Activated naive CD8-positive, alpha-beta T cell treated with anti-CD3 and anti-CD28 coated beads, Interleukin-2, amount 50 U/mL, for 24 hours (primary cell): ENCODE data around the gene SPTBN5.
"Not testable (repeated sequence)": the region's sequence is repeated elsewhere in the genome, so short reads cannot be mapped to it uniquely, and the experiment has no call there.

Experiments
- ATAC-seq: fragments of 150-1000 bp; cut with Tn5 transposase; one replicate; pipeline ENCODE4 v1.10.0; 2021
- DNase-seq: peaks from one replicate; pipeline ENCODE4 v3.0.0; 2021
- H3K27ac Mint-ChIP-seq: one replicate; pipeline ENCODE4 v1.8.0; 2021; ENCODE audit warnings: mild to moderate bottlenecking, mixed read lengths
- H3K27me3 Mint-ChIP-seq: one replicate; pipeline ENCODE4 v1.8.0; 2021; ENCODE audit warnings: mixed read lengths
- H3K36me3 Mint-ChIP-seq: one replicate; pipeline ENCODE4 v1.8.0; 2021; ENCODE audit warnings: low read depth, mixed read lengths
- H3K4me1 Mint-ChIP-seq: one replicate; pipeline ENCODE4 v1.8.0; 2021; ENCODE audit warnings: mixed read lengths
- H3K4me3 Mint-ChIP-seq: one replicate; pipeline ENCODE4 v1.8.0; 2021; ENCODE audit warnings: mild to moderate bottlenecking, moderate library complexity, mixed read lengths
- H3K9me3 Mint-ChIP-seq: one replicate; pipeline ENCODE4 v1.8.0; 2021; ENCODE audit warnings: mixed read lengths

Gene SPTBN5

DNA sequence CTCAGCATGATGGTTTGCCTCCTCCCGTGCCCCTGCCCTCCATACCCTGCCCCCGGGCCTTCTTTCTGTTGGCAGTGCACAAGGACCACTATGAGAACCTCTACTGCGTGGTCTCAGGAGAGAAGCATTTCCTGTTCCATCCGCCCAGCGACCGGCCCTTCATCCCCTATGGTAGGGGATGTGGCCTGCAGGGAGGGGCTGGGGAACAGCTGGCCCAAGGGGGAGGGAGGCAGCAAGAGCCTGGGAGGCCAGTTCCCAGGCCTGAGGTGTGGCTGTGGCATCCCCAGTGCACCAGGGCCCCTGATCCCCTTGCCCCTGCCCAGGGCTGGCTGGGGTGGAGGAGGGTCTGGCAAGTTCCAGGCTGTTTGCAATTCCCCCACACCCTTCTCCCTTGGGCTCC, 57.8 kb downstream of the SPTBN5 start:
- Mint-ChIP-seq H3K4me1 (peaks cover 27% of the 10 kb centered on the region), H3K9me3 (no peaks in the 10 kb centered on the region), H3K27me3 (no peaks in the 10 kb centered on the region), H3K36me3 (peaks cover 6% of the 10 kb centered on the region), H3K27ac (no peak overlapping the region), H3K4me3 (no peak overlapping the region)
- DNase-seq = no peak
- no peak for ATAC-seq

DNA sequence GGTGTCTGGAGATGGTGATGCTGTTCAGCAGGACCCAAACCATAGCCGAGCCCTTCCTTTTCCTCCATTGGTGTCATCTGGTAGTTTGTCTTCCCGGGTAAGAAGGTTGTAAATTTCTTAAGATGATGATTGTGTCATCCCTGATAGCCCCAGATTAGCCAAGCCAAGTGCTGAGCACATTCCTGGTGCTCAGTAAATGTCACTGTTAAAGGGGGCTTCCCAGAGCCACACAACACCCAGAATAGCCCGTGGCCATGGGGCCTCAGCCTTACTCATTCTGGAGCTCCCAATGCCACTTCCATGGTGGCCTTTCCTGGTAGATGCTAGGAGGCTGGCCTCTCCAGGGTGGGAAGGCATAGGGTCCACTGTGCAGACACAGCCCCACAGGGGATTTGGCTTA, 59.8 kb downstream of the SPTBN5 start:
- no peaks in the 10 kb centered on the region for H3K27me3 Mint-ChIP-seq
- H3K9me3 Mint-ChIP-seq = no peaks in the 10 kb centered on the region
- peaks cover 33% of the 10 kb centered on the region for H3K4me1 Mint-ChIP-seq
- ATAC-seq = no peak
- DNase-seq = no peak
- H3K27ac Mint-ChIP-seq = no peak overlapping the region
- peaks cover 6% of the 10 kb centered on the region for H3K36me3 Mint-ChIP-seq
- H3K4me3 Mint-ChIP-seq = no peak overlapping the region

DNA sequence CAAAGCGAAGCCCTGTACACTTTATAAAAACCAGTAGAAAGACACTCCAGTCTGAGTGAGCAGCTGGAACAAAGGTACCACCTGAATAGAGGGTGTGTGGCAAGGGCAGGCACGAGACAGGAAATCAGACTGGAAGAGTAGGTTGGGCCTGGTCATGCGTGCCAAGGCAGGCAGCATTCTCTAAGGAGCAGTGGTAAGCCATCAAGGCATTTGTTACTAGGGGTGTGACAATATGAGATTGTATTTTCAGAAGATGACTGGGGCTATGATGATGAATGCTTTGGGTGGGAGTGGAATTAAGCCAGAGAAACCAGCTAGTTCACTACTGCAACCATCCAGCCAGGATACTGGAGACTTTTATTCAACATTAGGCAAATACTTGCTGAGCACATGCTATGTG, 61.0 kb downstream of the SPTBN5 start:
- H3K27ac Mint-ChIP-seq = no peak overlapping the region
- DNase-seq (no peak), ATAC-seq (peak; percentile 25)
- H3K36me3 Mint-ChIP-seq = peaks cover 6% of the 10 kb centered on the region
- peaks cover 40% of the 10 kb centered on the region for H3K4me1 Mint-ChIP-seq
- H3K27me3 Mint-ChIP-seq = no peaks in the 10 kb centered on the region
- H3K4me3 Mint-ChIP-seq = no peak overlapping the region
- H3K9me3 Mint-ChIP-seq = no peaks in the 10 kb centered on the region

DNA sequence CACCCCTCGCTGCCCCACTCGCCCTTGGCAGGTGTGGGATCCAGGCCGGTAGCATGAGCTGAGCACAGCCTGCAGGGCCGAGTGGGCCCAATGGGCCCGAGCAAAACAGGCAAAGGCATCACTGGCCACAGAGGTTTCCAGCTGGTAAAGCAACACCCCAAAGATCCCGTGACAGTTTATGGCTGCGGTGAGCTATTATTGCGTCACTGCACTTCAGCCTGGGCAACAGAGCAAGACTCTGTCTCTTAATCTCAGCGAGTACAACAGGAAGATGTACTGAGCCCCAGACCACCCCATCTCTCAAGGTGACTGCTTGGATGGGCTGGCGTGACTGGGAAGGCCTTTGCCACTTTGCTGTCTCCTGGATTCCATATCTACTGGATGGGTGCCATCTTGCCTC, 61.6 kb downstream of the SPTBN5 start:
- peaks cover 45% of the 10 kb centered on the region for H3K4me1 Mint-ChIP-seq
- no peak for DNase-seq
- H3K27me3 Mint-ChIP-seq = no peaks in the 10 kb centered on the region
- no peaks in the 10 kb centered on the region for H3K9me3 Mint-ChIP-seq
- H3K36me3 Mint-ChIP-seq = peaks cover 4% of the 10 kb centered on the region
- ATAC-seq = no peak
- H3K27ac Mint-ChIP-seq = no peak overlapping the region
- H3K4me3 Mint-ChIP-seq = no peak overlapping the region

DNA sequence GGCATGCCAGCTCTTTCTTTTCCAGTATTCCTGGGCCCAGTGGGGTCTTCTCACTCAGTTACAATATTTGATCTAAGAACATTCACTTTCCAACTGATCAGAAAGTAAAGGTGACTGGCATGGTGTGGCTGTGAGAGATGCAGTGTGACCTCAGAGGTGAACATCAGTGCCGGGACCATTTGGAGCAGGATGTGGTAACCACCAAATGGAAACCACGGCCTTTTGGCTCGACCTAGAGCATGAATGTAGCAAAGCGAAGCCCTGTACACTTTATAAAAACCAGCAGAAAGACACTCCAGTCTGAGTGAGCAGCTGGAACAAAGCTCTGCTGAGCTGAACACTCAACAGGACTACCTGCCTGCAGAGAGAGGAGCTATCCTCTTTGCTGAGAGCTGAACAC, 62.6 kb downstream of the SPTBN5 start:
- peak overlapping the region; percentile 62 for H3K27ac Mint-ChIP-seq
- not testable (repeated sequence) for H3K4me3 Mint-ChIP-seq
- DNase-seq = peak; percentile 53

DNA sequence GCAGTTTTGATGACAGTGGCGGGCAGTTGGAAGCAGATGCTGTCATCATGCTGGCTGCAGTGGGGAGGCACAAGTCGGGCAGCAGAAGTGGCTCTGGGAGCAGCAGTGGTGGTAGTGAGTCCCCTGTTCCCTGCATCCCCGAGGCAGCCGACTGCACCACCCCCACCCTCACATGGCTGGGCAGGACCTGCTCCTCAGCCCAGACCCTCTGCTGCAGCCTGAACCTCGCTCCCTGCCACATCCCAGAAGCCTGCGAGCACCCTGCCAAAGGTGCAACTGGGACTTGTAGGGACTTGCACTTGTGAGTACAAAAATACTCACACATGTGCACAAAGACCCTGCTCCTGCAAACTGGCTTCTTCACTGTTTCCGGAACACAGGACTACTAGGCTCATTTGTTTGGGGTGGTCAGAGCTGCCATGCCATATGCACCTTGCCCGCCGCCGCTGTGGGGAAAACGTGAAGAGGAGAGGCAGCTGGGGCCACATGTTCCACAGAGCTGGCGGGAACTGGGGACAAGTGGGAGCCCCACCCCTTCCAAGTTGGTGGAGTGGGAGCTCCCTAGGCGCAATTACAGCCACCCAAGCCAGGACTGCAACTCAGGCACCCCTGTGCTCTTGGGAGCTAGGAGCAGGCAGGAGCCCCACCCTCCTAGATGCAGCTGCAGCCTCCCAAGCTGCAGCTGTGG, 63.8 kb downstream of the SPTBN5 start:
- Mint-ChIP-seq H3K4me3 (no peak overlapping the region), H3K27me3 (no peaks in the 10 kb centered on the region), H3K36me3 (peaks cover 4% of the 10 kb centered on the region), H3K4me1 (peaks cover 45% of the 10 kb centered on the region), H3K27ac (no peak overlapping the region), H3K9me3 (no peaks in the 10 kb centered on the region)
- no peak for ATAC-seq
- no peak for DNase-seq

More for the DNA sequence above, 62.6 kb downstream of the SPTBN5 start:
- not testable (repeated sequence) for H3K9me3 Mint-ChIP-seq, H3K36me3 Mint-ChIP-seq, H3K27me3 Mint-ChIP-seq
- H3K4me1 Mint-ChIP-seq = peaks cover 45% of the 10 kb centered on the region
- ATAC-seq = peak; percentile 64

DNA sequence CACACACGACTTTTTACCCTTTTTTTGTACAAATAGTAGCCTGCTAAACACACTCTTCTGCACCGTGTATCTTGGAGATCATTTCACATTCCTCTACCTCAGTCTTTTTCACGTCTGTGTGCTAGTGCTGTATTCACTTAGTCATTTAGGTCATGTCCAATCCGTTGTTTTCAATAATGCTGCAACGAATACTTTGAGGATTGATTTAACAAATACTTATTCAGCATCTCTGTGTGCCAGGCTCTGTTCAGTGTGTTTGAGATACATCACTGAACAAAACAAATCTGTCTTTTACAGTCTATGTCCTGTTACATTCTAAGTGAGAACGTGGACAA, 65.1 kb downstream of the SPTBN5 start:
- DNase-seq = no peak
- peaks cover 41% of the 10 kb centered on the region for H3K4me1 Mint-ChIP-seq

DNA sequence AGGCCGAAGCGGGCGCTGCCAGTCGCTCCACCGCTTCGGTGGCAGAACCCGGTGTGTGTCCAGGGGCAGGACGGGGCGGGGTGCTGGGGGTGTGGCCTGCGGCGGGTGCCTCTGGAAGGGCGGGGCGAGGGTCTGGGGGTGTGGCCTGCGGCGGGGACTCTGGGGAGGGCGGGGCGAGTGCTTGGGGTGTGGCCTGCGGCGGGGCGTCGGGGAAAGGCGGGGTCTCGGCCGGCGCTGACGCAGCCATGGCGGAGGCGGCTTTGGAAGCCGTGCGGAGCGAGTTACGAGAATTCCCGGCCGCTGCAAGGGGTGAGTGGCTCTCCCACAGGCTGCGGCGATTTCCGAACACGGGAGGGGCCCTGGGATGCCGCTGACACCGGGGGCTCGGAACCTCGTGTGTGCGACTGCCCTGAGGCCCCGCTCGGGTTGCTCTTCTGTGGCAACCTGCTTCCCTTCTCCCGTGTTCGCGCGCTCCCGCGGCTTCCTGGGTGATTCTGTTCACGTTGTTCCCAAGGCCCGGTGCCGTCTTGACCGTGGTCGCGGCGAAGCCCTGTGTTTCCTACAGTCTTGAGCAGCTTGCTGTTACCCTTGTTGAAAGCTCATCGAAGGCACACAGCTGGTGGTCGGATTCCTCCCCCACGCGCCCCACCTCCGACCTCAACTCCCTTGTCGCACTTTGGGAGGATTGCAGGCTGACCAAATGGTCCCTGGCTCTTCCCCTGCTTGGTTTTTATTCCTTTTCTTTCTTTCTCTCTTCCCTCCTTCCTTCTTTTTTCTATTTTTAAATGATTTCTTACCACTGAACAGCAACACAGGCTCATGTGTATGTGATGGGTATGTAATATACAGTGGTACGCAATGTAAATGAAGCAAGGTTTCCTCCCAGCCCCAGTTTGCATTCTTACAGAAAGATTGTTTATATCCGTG, 65.7 kb downstream of the SPTBN5 start, which contains the start of gene JMJD7:
JMJD7 (plus strand) TSS at position 213 of the 927 bp plus-strand sequence; CDS start at position 246, 33 bp downstream.
- H3K27me3 Mint-ChIP-seq = no peaks in the 10 kb centered on the region
- peak; percentile 98 for DNase-seq
- peaks cover 38% of the 10 kb centered on the region for H3K4me1 Mint-ChIP-seq
- peak; percentile 85 for ATAC-seq
- H3K4me3 Mint-ChIP-seq = peak within 1 kb of the TSS; percentile 85
- peaks cover 4% of the 10 kb centered on the region for H3K36me3 Mint-ChIP-seq
- no peaks in the 10 kb centered on the region for H3K9me3 Mint-ChIP-seq
- peak within 1 kb of the TSS; percentile 63 for H3K27ac Mint-ChIP-seq

More for the DNA sequence above, 65.1 kb downstream of the SPTBN5 start:
- no peak for ATAC-seq
- Mint-ChIP-seq H3K27ac (peak overlapping the region; percentile 63), H3K4me3 (peak overlapping the region; percentile 85), H3K36me3 (peaks cover 4% of the 10 kb centered on the region), H3K9me3 (no peaks in the 10 kb centered on the region), H3K27me3 (no peaks in the 10 kb centered on the region)

DNA sequence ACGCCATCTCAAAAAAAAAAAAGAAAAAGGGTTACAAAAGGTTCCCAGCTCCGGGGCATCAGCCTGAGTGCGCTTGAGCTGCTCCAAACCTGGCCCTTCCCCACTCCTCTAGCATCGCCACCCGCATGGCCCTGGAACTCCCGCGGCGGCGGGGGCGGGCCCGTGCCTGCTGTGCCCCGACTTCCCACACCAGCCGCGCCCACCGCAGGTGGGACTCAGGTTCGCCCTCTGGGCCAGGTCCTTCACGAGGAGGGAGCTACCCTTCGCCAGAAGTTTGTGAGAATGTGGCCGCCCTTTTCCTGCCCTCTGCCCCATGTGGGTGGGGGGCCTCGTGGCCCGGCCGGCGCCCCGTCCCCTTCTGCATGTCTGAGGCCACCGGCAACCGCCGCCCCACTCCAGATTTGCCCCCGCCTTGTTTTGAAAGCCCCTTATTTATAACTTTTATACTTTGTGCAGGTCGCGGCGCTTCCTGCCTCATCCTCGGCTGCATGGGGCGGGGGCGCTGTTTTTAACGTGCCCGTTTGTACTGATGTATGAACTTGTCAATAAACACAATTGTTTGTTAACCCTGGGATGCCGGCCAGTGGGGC, 66.5 kb downstream of the SPTBN5 start:
- no peaks in the 10 kb centered on the region for H3K36me3 Mint-ChIP-seq
- peak overlapping the region; percentile 63 for H3K27ac Mint-ChIP-seq
- peak; percentile 20 for DNase-seq
- no peaks in the 10 kb centered on the region for H3K9me3 Mint-ChIP-seq
- no peak for ATAC-seq
- H3K4me1 Mint-ChIP-seq = peaks cover 30% of the 10 kb centered on the region
- H3K4me3 Mint-ChIP-seq = peak overlapping the region; percentile 85
- H3K27me3 Mint-ChIP-seq = no peaks in the 10 kb centered on the region

DNA sequence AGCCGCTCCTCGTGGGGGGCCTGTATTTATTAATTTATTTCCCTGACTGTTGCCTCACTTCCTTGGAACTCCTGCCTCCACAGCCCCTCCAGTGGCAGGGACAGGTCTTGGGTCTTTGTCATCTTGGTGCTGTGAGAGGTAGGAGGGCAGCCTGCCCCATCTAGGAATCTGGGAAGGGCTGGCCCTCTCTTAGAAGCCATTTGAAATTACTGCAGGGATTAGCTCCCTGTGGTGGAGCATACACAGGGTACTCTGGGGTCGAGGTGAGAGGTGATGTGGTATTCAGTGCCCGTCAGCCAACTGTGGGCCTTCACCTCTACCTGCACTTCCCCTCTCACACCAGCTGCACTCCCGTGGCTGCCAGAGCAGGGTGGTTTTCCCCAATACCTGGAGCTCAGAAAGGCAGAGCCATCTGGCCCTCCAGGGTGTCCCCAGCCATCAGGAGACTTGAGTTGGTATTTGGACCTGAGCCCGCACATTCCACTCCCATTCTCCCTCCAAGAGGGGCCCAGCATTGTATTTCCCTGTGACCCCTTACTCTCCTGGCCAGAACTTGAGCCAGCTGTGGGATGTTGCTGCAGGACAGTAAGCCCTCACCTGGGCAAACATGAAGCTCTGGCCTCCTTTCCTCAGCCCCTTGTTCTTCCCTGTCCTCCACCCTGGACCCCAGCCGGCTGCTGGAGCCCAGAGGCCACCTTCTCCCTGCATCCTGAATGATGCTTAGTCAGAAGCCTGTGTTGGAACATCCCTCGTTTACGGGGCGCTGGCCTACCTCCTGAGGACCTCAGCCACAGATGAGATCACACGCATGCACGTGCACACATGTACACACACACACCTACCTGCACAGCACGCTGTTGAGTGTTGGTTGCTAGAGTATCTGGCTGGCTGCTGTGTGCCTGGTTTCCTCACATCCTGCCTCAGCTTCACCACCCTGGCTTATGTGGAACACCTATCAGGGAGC, 68.0 kb downstream of the SPTBN5 start:
- peaks cover 16% of the 10 kb centered on the region for H3K4me1 Mint-ChIP-seq
- no peak overlapping the region for H3K27ac Mint-ChIP-seq
- no peaks in the 10 kb centered on the region for H3K27me3 Mint-ChIP-seq
- H3K9me3 Mint-ChIP-seq = no peaks in the 10 kb centered on the region
- DNase-seq = no peak
- H3K36me3 Mint-ChIP-seq = no peaks in the 10 kb centered on the region
- H3K4me3 Mint-ChIP-seq = peak overlapping the region; percentile 37
- ATAC-seq = no peak

DNA sequence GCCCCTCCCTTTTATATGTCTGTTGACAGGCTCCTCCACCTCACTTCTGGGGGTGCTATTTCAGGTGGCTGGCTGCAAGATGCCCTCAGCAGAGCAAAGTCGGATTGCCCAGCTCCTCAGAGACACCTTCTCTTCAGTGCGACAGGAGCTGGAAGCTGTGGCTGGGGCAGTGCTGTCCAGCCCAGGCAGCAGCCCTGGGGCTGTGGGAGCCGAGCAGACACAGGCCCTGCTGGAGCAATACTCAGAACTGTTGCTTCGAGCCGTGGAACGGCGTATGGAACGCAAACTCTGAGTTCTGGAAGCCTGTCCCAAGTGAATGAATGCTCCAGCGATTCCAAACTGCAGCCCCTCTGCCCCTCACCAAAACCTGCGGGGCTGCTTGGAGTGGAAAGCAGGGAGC, 68.7 kb downstream of the SPTBN5 start:
- ATAC-seq (no peak), DNase-seq (no peak)
- peaks cover 13% of the 10 kb centered on the region for H3K4me1 Mint-ChIP-seq
- H3K27ac Mint-ChIP-seq = no peak overlapping the region
- no peak overlapping the region for H3K4me3 Mint-ChIP-seq
- no peaks in the 10 kb centered on the region for H3K9me3 Mint-ChIP-seq
- no peaks in the 10 kb centered on the region for H3K36me3 Mint-ChIP-seq
- H3K27me3 Mint-ChIP-seq = no peaks in the 10 kb centered on the region

DNA sequence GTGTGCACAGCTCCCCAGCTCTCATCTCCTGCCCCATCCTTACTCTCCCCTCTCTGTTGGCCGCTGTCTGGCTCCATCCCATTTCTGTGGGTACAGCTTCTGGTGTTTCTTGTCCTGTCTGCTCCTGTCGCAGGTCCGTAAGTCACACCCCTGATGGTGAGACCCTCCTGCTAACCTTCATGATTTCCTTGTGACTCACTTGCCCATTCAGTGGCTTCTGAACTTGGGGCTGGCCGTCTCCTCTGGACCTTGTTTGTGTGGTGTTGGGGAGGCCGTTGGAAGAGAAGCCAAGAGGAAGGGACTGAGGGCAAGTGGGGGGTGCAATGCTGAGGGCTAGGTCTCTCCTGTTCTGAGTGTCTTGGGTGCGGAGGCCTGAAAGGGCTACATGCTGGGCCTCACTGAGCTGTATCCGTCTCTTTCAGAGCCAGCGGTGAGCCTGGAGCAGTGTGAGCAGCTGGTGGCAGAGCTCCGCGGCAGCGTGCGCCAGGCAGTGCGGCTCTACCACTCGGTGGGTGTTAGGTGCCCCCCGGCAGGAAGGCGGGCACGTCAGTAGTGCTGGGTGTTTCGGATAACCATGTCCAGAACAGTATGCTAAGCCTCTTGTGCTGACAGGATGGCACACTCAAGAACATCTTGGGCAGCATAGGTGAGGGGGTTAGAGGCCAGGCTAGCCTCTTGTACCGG, 69.6 kb downstream of the SPTBN5 start:
- Mint-ChIP-seq H3K27ac (no peak overlapping the region), H3K4me1 (peaks cover 12% of the 10 kb centered on the region), H3K4me3 (no peak overlapping the region), H3K27me3 (no peaks in the 10 kb centered on the region), H3K36me3 (peaks cover 3% of the 10 kb centered on the region), H3K9me3 (no peaks in the 10 kb centered on the region)
- no peak for ATAC-seq
- no peak for DNase-seq

DNA sequence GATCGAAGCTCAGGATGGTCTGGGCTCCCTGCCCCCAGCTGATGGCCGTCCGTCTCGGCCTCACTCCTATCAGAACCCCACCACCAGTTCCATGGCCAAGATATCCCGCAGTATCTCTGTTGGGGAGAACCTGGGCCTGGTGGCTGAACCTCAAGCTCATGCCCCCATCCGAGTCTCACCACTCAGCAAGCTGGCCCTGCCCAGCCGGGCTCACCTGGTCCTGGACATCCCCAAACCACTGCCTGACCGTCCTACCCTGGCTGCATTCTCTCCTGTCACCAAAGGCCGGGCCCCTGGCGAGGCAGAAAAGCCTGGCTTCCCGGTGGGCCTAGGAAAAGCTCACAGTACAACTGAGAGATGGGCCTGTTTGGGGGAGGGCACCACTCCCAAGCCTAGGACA, 70.4 kb downstream of the SPTBN5 start:
- H3K4me1 Mint-ChIP-seq = peaks cover 6% of the 10 kb centered on the region
- H3K9me3 Mint-ChIP-seq = no peaks in the 10 kb centered on the region
- DNase-seq (no peak), ATAC-seq (no peak)
- no peaks in the 10 kb centered on the region for H3K27me3 Mint-ChIP-seq
- no peak overlapping the region for H3K4me3 Mint-ChIP-seq
- H3K36me3 Mint-ChIP-seq = peaks cover 5% of the 10 kb centered on the region
- no peak overlapping the region for H3K27ac Mint-ChIP-seq
